Loucy (cell line): ENCODE results near the gene CCNG2.

Experiments used
- CTCF ChIP-seq: fragments of 200-600 bp; sonication (generic); conservative IDR thresholded peaks from 2 replicates; pipeline ENCODE4 v1.5.1; 2014; ENCODE audit warnings: mild to moderate bottlenecking, antibody characterized with exemption, low read length
- EZH2phosphoT487 ChIP-seq: fragments of 200-600 bp; IDR thresholded peaks from 2 replicates; pipeline ENCODE4 v1.6.1; 2018; ENCODE audit warnings: antibody characterized with exemption, mild to moderate bottlenecking, moderate library complexity, borderline replicate concordance

GRCh38 chr4:77122656-77123055 is 34.4 kb upstream of the CCNG2 start:
- TF ChIP-seq CTCF (no peak), EZH2phosphoT487 (no peak)
